SKM-1 (cell line): ENCODE measurements around the gene TRMT10A.

ENCODE experiments used
- DNase-seq: peaks from one replicate; lab custom pipeline; 2025; ENCODE audit not compliant: unreplicated experiment; lab: John Stamatoyannopoulos, UW

The TRMT10A gene, protein sequence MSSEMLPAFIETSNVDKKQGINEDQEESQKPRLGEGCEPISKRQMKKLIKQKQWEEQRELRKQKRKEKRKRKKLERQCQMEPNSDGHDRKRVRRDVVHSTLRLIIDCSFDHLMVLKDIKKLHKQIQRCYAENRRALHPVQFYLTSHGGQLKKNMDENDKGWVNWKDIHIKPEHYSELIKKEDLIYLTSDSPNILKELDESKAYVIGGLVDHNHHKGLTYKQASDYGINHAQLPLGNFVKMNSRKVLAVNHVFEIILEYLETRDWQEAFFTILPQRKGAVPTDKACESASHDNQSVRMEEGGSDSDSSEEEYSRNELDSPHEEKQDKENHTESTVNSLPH

DNA sequence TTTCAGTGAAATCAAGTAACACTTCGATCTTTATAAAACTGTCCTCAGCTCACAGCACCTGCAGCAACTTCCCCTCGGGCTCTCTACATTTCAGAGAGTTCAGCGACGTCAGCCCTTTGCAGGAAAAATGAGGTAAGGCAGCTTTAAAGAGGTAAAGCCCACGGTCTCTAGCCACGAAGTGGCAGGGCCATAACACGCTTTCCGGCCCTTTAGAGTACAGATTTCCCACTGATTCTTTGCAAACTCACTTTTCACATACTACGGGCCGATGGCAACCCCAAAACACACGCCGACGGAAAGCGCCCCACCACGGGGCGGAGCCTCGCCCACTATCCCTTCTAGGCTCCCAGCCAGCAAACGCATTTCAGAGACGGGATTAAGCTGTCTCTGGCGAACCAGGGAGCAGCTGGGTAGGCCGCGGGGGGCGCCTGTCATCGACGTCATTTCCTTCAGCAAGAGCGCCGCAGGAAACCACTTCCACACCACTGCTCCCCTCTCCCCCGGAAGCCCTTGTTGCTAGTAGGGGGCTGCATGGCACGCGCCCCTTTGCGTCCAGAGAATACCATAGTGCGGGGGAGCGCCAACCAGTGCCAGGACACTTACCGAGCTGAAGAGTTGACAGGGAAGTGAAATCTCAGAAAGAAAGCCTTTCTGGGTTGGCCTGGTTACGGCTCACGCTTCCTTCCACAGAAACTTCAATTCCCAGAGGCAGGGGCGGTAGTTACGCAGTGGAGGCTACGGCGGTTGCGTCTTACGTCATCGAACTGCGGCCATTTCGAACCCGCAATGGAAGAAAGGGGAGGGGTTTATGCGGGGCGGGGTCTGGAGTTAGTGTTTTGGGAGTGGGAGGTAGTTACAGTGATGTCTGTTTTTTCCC, at the start of gene TRMT10A:
TRMT10A (minus strand) TSS at position 730 of the 877 bp plus-strand sequence. CDS start 4,701 bp downstream, outside the sequence.
- DNase-seq: peak; percentile 94

DNA sequence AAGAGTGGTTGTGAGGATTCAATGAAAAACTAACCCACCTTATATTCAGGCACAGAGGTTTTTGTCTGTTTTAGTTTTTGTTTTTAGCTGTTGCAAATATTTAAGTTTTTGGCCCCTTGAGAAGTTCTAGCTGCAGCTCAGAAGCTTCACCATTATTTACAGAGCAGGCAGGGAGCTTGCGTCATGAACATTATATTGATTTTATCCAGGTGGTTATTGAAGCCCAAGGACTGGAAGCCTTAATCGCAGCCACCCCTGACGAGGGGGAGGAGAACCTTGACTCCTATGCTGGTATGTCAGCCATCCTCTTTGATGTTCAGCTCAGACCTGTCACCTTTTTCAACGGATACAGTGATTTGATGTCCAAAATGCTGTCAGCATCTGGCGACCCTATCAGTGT, 48.9 kb upstream of the TRMT10A start:
- no peak for DNase-seq

DNA sequence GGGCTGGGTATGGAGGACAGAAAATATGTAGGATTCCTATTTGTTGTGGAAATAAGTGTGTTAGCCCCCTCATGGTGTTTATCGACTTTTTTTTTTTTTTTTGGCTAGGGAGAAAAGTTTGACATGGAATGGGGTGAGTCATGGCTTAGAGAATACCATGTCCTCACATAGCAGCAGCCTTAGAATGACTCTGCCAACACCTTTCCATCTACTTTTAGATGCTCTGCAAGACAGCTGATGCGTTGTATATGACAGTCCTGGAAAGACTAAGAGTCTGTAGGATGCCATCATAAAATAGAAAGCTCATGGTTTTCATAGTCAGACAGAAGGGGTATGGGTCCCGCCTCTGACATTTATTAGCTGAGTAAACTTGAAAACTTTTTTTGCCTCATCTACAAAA, 48.4 kb upstream of the TRMT10A start:
- DNase-seq: no peak

DNA sequence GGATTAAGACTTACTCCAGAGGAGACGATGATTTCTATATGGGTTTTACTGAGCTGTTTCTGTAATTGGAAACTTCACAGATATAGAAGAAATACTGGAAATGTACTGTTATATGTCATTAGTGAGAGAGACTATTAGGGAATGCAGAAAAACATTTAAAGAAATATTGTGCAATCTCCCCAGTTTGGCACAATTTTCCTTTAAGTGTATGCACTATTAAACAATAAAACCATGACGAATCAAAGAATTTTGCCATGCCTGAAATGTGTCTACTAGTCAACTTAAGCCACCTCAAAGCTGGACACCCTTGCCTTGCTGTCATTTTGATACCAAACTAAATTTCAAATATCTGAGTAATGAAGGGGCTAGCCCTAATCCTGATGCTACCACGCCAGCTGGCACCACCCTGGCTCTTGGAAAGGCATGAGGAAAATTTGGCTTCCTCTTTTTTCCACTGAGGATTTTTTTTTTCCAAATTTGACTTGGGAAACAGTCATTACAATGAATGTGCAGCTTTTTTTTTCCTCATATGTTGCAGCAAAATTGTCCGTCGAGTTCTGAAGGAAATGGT, 46.9 kb upstream of the TRMT10A start:
- no peak for DNase-seq

DNA sequence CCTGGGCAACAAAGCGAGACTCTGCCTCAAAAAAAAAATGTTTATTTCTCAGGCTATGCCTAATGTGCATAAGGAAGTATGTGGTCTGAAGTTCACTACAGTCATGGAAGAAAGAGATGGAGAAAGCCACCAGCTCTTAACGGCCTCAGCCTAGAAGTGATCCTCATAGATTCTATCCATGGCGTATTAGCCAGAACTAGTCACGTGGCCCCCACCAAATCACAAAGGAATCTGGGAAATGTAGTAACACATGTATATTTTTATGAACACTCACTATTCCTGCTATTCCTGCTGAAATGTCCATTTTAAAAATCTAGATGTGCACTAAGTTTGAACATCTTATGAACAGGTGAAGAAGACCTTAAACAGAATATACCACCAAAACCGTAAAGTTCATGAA, 44.6 kb upstream of the TRMT10A start:
- no peak for DNase-seq

DNA sequence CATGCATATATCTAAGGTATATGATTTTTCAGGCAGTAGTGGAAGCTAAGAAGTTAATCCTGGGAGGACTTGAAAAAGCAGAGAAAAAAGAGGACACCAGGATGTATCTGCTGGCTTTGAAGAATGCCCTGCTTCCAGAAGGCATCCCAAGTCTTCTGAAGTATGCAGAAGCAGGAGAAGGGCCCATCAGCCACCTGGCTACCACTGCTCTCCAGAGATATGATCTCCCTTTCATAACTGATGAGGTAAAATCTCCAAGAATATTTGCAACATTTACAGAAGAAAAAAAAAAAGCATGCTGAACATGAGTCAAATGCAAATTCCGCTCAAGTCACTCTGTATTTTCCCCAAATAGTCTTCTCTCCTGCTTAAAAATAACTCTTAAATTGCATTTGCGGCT, 42.9 kb upstream of the TRMT10A start:
- DNase-seq: no peak

DNA sequence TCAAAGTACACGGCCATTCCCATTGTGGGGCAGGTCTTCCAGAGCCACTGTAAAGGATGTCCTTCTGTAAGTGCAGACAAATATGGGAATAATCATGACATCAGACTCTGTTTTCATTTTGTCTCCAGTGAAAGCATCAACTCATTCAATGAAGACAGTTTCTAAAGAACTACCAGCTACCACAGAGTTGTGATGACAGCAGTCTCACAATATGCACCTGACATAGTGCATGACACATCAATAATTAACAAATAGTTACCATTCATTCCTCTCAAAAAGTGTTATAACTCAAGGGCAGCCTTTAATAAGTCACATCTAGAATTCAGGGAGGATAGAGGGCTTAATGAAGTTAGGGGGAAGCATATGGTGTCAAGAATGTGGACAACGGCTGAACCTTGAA, 31.0 kb upstream of the TRMT10A start:
- DNase-seq: no peak

DNA sequence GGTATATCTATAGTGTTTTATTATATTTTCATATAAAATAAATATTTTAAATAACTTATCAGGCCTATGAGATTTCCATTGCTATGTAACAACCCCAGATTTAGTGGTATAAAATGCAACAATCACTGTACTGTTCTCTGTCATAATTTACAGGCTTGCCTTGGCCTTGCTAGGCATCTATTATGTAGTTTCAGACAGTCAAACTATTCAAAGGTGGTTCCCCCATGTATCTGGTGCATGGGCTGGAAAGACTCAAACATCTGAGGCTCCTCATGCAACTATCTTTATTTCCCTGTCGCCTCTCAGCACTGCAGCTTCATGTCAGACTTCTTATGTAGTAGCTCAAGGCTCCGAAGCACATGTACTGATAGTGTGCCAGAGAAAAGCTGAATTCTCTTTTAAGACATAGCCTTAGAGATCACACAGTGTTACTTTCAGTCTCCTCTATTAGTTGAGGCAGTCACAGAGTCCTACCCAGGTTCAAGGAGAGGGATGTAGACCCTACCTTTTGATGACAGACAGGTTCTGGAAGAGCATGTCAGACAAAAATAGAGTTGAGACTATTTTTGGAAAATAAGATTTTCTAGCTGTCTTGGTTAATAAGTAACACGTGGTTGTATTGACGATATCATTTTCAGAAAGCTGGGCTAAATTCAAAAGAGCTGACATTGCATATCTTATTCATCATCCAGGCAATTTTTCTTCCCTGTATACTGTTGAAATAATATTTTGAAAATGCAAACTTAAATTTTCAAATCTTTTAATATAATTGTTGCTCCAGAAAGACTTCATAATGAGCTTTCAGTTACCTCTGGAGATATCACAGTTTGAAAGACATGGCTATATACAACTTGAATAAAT, 30.2 kb upstream of the TRMT10A start:
- no peak for DNase-seq

DNA sequence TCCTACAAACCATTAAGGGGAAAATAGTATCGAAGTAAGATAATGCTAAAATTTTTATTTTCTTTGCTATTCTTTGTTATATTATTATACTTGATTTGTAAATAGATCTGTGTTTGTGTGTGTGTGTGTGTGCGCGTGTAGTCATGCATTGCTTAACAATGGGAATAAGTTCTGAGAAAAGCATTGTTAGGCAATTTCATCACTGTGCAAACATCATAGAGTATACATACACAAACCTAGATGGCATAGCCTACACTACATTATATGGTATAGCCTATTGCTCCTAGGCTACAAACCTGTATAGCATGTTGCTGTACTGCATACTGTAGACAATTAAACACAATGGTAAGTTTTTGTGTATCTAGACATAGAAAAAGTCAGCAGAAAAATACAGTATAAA, 27.9 kb upstream of the TRMT10A start:
- DNase-seq: no peak

DNA sequence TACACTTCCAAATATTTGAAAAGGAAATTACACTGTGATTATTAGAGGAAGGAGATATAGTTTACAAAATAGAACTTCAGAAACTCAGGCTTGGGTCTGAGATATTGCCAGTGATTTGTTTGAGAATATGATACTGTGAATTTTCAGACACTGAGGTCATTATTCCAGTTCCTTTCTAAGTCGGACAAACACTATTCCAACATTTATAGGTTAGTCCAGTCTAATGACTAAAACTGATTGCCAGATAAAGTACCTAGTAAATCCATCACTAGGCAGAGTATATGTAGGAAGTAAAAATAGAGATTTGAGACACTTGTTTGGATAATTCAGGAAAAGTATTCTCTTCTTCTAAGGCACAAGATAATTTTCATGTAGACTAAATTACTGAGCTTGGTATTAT, 24.0 kb upstream of the TRMT10A start:
- DNase-seq: no peak

DNA sequence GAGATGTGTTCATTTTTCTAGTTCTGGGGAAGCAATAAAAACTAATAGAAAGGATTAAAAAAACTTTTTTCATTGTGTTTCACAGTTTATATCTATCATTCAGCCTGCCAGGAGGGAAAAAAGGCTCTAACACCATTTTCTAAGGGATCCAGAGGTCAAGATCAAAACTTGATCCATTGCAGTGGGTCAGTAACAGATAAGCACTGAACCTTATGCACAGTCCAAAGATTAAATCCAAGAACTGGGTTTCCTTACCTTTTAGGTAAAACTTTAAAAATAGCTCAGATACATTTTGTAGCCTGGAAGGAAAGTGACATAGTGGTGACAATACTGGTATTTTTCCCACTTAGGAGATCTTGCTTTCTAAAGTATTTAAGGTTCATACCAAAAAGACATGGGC, 23.5 kb upstream of the TRMT10A start:
- DNase-seq: no peak

DNA sequence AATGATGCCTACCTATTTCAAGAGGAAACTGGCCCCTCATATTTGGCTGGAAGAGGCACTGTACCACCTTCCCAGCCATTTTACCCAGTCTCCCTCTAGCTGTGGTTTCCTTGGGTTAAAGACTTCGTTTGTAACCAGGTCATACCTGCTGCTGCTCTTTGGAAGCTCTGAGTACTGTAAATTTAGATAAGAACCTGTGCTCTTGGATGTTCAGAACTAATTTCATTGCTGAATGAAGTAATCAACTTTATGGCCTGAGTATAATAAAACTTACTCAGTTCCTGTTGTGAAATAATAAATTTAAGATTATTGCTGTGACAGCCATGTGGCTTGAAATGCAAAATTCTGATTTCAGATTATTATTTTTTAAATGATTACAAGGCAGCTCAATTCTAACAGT, 23.0 kb upstream of the TRMT10A start:
- no peak for DNase-seq

DNA sequence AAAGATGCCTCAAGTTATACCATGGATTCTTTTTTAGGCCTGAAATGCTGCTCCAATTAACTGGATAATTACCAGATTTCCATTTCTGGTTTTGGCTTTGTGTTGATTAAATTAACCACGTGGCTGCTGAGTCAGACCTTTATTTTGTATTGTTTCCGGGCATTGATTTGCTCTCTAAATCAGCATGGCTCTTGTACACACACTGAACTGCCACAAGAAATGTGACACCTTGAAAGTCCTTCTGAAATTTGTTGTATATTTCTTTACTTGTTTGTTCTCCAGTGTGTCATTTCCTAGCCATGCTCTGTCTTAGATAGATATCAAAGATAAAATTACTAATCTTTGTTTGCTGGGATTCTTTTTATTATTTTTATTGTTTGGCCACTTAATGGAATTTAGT, 22.5 kb upstream of the TRMT10A start:
- DNase-seq: no peak

DNA sequence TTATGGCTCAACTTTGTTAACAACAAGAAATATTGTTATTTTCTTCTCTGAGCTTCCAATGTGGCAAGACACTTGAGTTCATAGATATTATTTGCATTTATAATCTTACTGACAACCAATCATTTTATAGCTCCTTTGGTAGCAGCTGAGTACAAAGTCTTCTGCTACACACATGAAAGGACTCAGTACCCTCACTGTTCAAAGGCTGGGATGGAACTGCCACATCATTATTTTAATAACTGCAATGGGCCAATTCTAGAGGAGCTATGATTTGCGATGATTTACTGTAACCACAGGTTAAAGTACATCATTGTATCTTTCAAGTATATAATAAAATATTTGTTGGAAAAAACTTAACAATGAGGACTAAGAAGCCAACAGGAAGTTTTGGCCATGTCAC, 21.7 kb upstream of the TRMT10A start:
- no peak for DNase-seq

DNA sequence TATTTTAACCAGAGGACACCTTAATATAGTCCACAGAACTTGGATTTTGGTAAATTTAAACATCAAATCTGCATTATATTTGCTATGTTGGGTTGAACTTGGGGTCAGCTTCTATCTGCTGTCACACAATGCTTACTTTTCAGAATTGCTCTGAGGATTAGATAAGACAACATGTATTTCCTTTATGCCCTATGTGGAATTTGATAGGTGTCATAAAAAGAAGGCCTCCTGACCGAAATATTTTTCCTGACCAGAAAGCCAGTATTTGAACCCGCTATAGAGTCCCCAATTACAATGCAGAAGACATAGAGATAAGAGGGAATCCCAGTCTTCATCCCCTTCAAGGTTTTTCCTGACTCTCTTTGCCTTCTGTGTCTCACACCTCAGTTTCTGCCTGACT, 14.9 kb upstream of the TRMT10A start:
- no peak for DNase-seq

DNA sequence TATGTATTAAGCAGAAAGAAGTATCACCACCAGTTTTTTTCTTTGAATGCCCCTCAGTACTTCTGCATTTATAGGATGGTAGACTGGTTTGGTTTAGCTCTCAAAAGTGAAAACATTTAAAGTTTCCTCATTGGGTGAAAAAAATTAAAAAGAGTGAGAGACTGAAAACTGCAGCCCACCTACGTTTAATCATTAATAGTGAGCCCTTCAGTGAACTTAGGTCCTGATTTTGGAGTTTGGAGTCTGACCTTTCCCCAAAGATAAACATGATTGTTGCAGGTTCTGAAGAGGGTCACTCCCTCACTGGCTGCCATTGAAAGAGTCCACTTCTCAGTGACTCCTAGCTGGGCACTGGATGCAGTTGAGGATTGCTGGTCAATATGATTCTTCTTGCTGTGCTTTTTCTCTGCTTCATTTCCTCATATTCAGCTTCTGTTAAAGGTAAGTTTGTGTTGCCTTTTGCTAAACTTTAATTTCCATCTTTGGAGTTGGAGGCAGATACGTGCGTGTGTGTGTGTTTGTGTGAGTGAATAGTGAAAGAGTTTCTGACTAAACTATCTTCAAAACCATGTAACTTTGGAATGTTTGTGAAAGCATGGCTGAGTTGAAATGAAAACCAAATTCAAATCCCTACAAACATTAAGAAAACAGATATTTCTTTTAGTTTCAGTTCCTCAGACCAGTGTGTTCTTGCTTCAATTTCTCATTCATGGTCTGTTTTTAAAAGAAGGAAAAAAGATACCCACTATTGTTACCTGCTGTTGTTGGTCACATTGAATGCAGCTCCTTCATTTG, 10.9 kb upstream of the TRMT10A start, which contains the start of gene MTTP:
MTTP (plus strand) TSS at position 295 of the 795 bp plus-strand sequence; CDS start at position 381, 86 bp downstream.
- no peak for DNase-seq

DNA sequence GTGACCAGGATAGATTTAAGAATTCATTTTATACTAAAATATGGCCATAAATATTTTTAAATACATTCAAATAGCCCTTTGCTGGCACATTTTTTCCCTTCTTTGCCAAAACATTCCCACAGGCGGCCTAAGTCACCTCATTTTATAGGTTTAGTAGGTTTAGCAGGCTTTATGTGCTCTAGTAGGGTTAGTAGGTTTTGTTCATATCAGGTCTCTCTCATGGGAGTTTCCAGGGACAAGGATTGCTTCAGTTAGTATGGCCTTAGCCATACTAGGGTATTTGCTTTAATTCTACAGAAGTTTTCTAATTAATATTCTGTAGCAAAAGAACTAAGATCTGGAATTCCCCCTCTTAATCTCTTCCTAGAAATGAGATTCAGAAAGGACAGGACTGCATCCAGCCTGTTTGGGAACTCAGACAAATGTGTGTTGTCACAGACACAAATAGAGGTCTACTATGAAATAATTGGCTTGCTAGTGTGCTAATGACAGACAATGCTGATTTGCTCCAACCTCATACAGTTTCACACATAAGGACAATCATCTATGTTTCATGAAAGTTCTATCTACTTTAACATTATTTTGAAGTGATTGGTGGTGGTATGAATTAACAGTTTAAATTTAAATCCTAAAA, 10.0 kb upstream of the TRMT10A start:
- DNase-seq: no peak

DNA sequence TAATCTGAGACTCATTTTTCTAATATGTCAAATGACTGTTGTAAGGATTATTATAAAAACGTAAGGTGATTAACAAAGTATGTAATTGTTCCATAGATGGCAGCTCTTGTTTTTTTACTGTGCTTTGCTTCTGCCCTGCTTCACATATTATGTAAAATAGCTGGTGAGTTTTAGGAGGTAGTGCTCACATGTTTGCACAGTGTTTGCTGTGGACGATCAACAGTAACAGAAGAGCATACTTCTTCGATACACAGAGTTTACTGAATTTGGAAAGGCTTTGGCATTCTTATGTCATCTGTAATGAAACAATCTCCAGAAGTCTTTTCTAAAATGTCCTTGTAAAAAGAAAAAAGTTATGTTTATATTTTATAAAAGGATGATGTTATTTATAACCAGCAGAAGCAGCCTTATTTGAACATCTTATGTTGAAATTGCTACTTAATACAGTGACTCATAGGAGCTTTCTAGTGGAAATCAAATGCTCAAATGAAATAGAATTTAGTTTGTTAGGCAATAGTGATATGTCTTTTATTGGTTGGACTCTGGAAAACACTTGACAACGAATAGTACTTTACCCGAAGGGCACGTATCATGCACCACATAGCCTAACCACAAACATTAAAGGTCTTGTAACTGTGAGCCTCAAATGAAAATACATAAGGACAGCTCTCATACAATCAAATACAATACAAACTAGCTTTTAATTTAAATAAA, 8.8 kb upstream of the TRMT10A start:
- no peak for DNase-seq

DNA sequence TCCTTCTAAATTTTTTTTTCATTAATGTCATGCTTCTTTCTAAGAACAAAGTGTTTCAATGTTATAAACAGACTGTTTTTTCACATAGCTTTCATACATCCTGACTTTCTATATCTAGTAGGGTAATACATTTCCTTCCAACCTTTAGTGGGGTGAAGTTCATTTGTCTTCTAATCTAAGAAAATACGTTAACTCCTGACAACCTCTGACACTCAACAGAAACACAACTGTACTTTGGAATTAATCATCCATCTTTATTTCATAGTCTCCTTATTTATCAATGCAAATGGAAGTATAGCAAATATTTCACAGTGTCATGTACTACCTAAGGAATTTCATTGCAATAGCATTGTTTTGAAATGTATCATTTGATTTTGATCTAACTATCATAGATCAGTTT, 8.0 kb upstream of the TRMT10A start:
- DNase-seq: no peak
